ENCODE measurements around the gene VPS13A.
"Not testable (repeated sequence)": the region's sequence is repeated elsewhere in the genome, so short reads cannot be mapped to it uniquely, and the experiment has no call there.

Gene VPS13A

GRCh38 chr9:77399964-77400363, 222.6 kb downstream of the VPS13A start:
- DNase-seq = no peak
- no peak for TF ChIP-seq GATA1 (IDR thresholded peaks at IDR 0.05; ENCODE audit: low read depth, low read length)
- TF ChIP-seq POLR2A (IDR thresholded peaks at IDR 0.05; ENCODE audit: low read length) = no peak

GRCh38 chr9:77402286-77402685, 225.0 kb downstream of the VPS13A start:
- no peak for DNase-seq
- no peak for TF ChIP-seq GATA1 (IDR thresholded peaks at IDR 0.05; ENCODE audit: low read depth, low read length)
- TF ChIP-seq POLR2A (IDR thresholded peaks at IDR 0.05; ENCODE audit: low read length) = no peak

GRCh38 chr9:77403239-77403638, 225.9 kb downstream of the VPS13A start:
- DNase-seq = no peak
- TF ChIP-seq POLR2A (IDR thresholded peaks at IDR 0.05; ENCODE audit: low read length) (no peak), GATA1 (IDR thresholded peaks at IDR 0.05; ENCODE audit: low read depth, low read length) (no peak)

GRCh38 chr9:77408521-77408920, 231.2 kb downstream of the VPS13A start:
- DNase-seq = not testable (repeated sequence)

- DNase-seq = no peak
- TF ChIP-seq GATA1 (IDR thresholded peaks at IDR 0.05; ENCODE audit: low read depth, low read length) = no peak
- no peak for TF ChIP-seq POLR2A (IDR thresholded peaks at IDR 0.05; ENCODE audit: low read length)
These were observed 240.2 kb downstream of the VPS13A start for GRCh38 chr9:77417566-77417965.

- no peak for DNase-seq
- no peak for TF ChIP-seq GATA1 (IDR thresholded peaks at IDR 0.05; ENCODE audit: low read depth, low read length)
- no peak for TF ChIP-seq POLR2A (IDR thresholded peaks at IDR 0.05; ENCODE audit: low read length)
These were observed 240.9 kb downstream of the VPS13A start for GRCh38 chr9:77418226-77418625.

- TF ChIP-seq POLR2A (IDR thresholded peaks at IDR 0.05; ENCODE audit: low read length) = no peak
- TF ChIP-seq GATA1 (IDR thresholded peaks at IDR 0.05; ENCODE audit: low read depth, low read length) = no peak
- no peak for DNase-seq
These were observed 243.3 kb downstream of the VPS13A start for GRCh38 chr9:77420641-77421040.

GRCh38 chr9:77421506-77422265, 244.4 kb downstream of the VPS13A start:
- no peak for DNase-seq
- TF ChIP-seq POLR2A (IDR thresholded peaks at IDR 0.05; ENCODE audit: low read length) = no peak
- TF ChIP-seq GATA1 (IDR thresholded peaks at IDR 0.05; ENCODE audit: low read depth, low read length) = no peak

GRCh38 chr9:77422969-77423368, 245.6 kb downstream of the VPS13A start:
- DNase-seq = no peak
- TF ChIP-seq POLR2A (IDR thresholded peaks at IDR 0.05; ENCODE audit: low read length) (no peak), GATA1 (IDR thresholded peaks at IDR 0.05; ENCODE audit: low read depth, low read length) (no peak)

- DNase-seq = no peak
- TF ChIP-seq POLR2A (IDR thresholded peaks at IDR 0.05; ENCODE audit: low read length) = no peak
- TF ChIP-seq GATA1 (IDR thresholded peaks at IDR 0.05; ENCODE audit: low read depth, low read length) = no peak
These were observed 246.5 kb downstream of the VPS13A start for GRCh38 chr9:77423841-77424240.

- TF ChIP-seq POLR2A (IDR thresholded peaks at IDR 0.05; ENCODE audit: low read length) = no peak
- no peak for TF ChIP-seq GATA1 (IDR thresholded peaks at IDR 0.05; ENCODE audit: low read depth, low read length)
These were observed 247.7 kb downstream of the VPS13A start for GRCh38 chr9:77424993-77425392.

GRCh38 chr9:77426712-77427111, 249.4 kb downstream of the VPS13A start:
- no peak for DNase-seq
- no peak for TF ChIP-seq GATA1 (IDR thresholded peaks at IDR 0.05; ENCODE audit: low read depth, low read length)
- no peak for TF ChIP-seq POLR2A (IDR thresholded peaks at IDR 0.05; ENCODE audit: low read length)

More at GRCh38 chr9:77424993-77425392, 247.7 kb downstream of the VPS13A start:
- DNase-seq = no peak

- TF ChIP-seq POLR2A (IDR thresholded peaks at IDR 0.05; ENCODE audit: low read length) = no peak
- TF ChIP-seq GATA1 (IDR thresholded peaks at IDR 0.05; ENCODE audit: low read depth, low read length) = no peak
- no peak for DNase-seq
These were observed 250.1 kb downstream of the VPS13A start for GRCh38 chr9:77427256-77427927.

GRCh38 chr9:77429928-77430327, 252.6 kb downstream of the VPS13A start:
- TF ChIP-seq POLR2A (IDR thresholded peaks at IDR 0.05; ENCODE audit: low read length) (no peak), GATA1 (IDR thresholded peaks at IDR 0.05; ENCODE audit: low read depth, low read length) (no peak)
- no peak for DNase-seq

GRCh38 chr9:77432053-77432452, 254.7 kb downstream of the VPS13A start:
- TF ChIP-seq POLR2A (IDR thresholded peaks at IDR 0.05; ENCODE audit: low read length) = no peak
- no peak for TF ChIP-seq GATA1 (IDR thresholded peaks at IDR 0.05; ENCODE audit: low read depth, low read length)
- DNase-seq = no peak
